Measurements from ENCODE around the gene IL12RB2.

IL12RB2 gene

DNA sequence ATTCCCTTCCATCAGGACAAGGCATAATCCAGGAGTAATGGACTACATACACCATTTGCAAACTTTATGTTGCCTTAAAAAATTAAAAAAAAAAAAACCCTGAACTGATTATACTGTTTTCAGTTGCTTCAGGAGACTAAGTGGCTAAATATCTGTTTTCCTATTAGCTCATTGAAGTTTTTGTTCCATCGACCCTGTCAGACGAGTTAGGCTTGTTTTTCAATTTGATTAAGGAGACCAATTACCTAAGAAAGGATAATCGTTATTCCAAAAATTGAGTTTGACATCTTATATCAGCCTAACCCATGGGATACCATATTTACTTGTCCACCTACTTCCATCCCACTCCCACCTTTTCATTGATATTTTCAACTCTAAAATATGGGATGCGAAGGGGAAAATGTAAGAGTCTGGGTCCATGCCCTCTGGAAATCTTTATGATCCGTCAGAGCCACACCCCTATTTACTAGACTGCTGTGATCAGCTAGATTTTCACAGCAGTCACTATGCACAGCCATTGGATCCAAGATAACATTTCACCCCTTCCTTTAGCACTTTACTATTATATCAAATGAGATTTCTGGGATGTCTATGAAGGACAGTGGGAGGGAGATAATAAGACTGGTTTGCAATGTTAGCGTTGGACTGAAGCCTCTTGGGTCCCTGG, 41.0 kb downstream of the IL12RB2 start:
- DNase-seq: no peak

DNA sequence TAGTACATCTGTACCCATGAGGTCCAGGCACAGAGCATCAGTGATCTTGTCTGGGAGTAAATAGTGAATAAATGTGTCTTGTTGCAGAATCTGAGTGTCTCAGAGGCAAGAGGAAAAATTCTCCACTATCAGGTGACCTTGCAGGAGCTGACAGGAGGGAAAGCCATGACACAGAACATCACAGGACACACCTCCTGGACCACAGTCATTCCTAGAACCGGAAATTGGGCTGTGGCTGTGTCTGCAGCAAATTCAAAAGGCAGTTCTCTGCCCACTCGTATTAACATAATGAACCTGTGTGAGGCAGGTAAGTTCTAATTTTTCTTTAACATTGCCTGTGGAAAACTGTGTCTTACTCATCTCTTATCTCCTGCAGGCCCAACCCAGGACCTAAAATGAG, 43.1 kb downstream of the IL12RB2 start:
- DNase-seq: no peak

DNA sequence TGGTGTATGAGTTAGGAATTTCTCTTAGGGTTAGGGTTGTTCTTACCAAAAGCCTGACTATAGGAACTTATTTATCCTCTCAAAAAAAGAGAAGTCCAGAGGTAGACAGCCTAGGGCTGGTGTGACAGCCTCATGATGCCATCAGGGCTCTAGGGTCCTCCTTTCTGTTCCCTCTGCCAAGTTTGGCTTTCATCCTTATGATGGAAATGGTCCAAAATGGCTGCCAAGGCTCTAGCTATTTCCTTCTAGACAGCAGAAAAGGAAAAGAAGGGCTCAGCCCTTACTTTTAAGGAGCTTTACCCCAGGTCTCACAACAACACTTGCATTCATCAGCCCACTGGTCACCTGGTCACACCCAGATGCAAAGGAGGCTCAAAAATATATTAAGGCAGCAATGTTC, 44.5 kb downstream of the IL12RB2 start:
- DNase-seq: no peak

DNA sequence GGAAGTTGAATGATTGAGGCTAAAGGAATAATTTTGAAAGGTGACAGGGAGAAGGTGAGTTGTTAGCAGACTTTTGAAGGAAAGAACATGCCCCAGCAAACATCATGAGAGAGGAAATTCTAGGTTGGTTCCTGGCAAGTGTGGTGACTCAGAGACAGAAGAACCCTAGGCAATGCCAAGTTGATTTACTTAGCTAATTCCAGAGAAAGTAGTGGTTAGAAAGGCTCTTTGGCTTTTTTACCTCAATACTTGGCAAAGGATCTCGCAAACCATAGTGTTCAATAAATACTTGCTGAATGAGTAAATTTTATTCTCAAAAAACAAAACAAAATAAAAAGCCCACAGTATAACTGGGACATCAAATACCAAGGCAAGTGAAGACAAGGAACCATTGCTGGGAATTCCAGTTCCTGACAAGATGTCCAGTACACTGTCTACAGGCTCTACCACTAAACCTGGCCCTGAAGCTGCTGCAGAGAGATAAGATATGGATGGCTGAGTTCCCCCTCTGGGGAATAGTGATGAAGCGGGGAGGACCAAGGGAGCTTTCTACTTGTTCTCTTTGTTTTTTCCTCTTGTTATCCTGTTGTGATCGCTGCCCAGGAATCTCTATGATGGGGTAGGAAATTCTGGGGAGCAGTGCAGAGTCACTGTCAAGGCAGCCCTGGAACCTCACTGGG, 48.2 kb downstream of the IL12RB2 start:
- no peak for DNase-seq

DNA sequence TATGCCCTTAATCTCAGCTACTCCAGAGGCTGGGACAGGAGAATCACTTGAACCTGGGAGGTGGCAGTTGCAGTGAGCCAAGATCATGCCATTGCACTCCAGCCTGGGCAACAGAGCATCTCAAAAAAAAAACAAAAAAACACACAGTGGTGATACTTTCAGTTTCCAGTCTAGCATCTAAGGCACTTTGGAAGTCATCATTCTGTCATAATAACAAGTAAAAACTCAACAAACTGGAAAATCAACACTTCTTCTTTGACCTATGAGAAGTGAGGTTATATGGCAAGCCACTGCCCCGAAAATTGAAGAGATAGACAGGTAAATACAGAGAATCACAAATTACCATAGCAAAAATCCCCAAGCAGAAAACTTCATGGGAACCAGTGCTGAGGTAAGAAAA, 51.9 kb downstream of the IL12RB2 start:
- no peak for DNase-seq

DNA sequence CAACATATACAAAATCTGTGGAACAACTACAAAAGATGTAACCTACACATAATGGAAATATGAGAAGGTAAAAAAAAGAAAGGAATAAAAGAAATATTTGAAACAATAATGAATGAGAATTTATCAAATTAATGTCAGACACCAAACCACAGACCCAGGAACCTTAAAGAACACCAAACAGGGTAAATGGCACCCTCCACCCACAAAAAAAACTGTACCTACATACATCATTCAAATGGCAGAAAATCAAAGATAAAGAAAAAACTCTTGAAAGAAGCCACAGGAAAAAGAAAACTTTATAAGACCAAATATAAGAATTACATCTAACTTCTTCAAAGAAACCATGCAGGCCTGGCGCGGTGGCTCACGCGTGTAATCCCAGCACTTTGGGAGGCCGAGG, 54.0 kb downstream of the IL12RB2 start:
- DNase-seq: no peak

DNA sequence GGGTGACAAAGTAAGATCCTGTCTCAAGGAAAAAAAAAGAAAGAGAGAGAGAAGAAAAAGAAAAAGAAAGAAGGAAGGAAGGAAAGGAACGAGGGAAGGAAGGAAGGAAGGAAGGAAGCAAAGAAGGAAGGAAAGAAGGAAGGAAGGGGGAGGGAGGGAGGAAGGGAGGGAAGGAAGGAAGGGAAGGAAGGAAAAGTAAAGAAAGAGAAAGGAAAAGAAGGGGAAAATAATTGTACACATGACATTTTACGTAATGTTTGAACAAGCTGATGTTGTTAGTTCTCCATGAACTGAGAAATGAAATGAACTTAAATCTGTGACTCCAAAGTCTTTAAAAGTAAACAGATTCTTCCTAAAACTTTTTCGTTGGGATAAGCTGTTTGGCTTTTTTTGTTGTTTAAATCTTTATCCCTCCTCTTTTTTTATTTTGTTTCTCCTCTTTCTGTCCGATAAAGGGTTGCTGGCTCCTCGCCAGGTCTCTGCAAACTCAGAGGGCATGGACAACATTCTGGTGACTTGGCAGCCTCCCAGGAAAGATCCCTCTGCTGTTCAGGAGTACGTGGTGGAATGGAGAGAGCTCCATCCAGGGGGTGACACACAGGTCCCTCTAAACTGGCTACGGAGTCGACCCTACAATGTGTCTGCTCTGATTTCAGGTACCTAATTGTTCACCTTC, 59.8 kb downstream of the IL12RB2 start:
- no peak for DNase-seq

DNA sequence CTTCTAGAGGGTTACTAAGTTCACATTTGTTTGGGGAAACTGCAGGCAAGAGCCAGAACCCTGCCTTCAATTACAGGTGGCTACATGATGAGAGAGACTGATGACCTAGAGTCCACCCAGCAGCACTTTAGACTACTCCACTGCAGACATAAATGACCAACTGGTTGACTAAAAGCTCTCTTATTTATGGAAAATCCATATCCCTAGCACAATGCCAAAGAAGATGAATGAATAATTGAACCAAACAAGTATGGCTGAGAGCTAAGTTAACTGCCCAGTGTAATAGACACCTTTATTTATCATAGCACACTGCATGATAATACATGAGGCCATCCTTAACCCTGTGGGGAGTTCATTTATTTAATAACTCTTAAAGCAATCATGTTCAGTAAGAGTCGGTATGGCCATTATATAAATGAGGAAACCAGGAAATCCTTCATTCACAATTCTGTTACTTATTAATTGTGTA, 60.4 kb downstream of the IL12RB2 start:
- DNase-seq: no peak

DNA sequence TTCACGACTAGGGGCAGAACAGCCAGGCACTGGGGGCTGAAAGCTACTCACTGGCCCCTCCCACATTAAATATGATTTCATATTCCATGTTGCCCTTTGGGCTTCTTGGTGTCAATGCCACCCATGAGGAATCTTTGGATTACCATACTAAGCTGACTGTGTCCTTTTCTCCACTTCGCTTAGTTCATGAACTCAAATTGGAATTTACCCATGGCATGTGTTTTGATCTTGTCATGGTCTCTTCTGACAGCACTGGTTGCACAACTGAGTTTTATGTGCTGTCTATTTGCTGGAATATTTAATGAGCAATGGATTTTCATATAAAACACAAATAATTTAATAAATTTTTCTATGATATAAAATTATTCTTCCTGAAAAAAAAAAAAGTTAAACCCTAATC, 63.4 kb downstream of the IL12RB2 start:
- DNase-seq: no peak

DNA sequence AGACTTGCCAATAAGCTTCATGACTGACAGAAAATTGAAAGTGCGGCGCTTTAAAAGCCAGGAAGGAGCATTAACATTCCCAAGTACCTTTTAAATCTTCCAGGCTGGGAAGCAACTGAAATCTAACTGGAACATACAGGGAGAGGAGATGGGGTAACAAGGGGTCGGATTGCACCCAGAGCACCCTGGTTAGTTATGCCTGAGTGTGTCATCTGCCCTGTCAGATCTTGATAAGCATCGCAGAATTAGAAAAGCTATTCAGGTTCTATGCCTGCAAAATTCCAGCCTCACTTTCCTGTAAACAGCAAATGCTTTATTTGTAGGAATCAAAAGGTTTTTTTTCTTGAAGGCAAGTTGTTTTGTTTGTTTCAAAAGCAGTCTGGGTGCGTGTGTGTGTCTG, 64.0 kb downstream of the IL12RB2 start:
- no peak for DNase-seq

DNA sequence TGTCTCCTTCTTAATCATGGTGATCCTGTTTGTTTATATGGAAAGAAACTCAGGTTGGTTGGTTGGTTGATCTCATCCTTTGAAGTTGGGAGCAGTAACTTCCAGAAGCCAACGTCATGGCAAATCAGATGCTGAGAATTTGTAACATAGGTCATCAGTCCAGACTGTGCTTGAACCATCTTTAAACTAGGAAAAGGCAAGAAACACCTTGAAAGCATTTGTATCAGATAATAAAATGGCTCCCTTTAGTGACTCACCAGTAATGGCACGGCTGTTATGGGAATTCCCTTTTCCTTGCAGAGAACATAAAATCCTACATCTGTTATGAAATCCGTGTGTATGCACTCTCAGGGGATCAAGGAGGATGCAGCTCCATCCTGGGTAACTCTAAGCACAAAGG, 64.5 kb downstream of the IL12RB2 start:
- no peak for DNase-seq

DNA sequence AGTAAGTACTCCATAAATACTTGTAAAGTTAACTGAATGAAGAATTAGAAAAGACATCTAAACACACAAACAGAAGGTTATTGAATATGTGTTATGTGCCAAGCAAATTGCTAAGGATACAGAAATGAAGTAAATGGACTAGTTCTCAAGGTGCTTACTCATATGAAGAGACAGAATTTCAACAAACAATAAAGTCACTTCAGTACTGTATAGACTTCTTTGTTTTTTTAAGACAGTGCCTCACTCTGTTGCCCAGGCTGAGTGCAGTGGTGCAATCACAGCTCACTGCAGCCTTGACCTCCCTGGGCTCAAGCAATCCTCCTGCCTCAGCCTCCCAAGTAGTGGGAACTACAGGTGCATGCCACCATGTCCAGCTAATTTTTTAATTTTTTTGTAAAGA, 65.2 kb downstream of the IL12RB2 start:
- no peak for DNase-seq

DNA sequence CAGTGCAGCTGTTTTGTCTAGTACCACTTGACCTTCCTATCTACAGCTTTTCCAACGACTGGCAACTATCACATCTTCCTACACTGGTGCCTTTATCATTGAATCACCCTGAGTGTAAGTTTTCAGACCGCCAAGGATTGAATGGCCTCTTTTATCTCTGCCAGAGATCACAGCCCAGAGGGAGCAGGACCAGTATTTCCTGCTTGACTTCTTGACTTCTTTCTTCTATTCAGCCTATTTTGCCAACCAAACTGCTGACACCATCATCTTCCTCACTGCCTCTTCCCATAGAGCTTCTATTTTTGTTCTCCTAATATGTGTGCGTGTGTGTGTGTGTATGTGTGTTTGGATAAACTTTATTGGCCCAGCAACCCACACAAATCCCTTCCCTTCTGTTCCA, 68.7 kb downstream of the IL12RB2 start:
- DNase-seq: no peak

DNA sequence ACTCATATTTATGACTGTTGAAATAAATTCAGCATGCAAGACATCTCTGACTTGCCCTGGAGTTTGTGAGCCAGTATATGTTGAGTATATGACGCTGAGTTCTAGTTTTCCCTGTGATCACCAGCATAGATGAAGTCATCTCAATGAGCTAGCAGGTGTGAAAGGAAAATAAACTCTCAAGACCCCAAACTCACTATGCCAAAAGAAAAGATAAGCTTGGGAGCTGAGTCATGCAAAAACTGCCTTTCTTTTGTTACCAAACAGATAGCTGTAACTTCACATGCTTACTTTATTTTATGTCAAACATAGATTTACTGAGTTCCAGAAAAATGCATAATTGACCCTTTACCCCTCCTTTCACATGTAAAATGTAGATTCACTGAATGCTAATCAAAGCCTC, 69.6 kb downstream of the IL12RB2 start:
- no peak for DNase-seq

DNA sequence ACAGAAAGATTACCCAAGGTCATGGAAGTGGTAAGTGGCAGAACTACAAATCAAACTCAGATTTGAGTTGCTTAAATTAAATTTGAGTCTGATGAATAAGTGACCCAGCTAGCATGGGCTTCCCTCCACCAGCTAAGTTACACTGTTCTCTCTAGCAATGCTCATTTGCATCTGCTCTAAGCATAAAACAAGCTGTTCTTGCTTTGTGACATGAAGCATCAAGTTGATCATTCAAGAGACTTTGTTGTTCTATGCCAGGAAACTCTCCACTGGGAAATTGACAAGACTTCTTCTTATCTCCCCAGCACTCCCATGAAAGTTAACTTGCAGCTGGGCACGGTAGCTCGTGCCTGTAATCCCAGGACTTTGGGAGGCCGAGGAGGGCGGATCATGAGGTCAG, 73.5 kb downstream of the IL12RB2 start:
- no peak for DNase-seq

DNA sequence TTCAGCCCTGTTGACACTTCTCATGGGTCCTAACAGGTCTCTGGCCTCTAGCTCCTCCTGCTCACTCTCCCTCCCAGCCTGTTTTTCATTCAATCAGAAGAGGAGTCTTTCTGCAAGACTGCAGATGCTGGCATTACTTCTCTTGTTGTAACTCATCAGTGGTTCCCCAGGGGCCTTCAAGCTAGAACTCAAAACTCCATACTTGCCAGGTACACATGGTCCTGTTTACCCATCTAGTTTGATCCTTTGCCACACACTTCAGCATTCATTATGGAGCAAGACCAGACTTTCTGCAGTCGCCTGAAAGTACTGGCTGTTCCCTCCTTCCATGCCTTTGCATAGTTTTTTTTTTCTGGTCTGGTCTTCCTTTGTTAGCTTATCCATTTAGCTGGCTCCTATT, 74.6 kb downstream of the IL12RB2 start:
- DNase-seq: no peak

DNA sequence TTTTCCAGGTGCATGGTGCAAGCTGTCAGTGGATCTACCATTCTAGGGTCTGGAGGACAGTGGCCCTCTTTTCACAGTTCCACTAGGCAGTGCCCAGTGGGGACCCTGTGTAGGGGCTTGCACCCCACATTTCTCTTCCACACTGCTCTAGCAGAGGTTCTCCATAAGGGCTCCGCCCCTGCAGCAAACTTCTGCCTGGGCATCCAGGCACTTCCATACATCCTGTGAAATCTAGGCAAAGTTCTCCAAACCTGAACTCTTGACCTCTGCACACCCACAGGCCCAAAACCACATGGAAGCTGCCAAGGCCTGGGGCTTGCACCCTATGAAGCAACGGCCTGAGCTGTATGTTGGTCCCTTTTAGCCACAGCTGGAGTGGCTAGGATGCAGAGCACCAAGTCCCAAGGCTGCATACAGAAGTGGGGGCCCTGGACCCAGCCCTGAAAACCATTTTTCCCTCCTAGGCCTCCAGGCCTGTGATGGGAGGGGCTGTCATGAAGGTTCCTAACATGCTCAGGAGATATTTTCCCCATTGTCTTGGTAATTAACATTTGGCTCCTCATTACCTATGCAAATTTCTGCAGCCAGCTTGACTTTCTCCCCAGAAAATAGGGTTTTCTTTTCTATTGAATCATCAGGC, 76.4 kb downstream of the IL12RB2 start:
- no peak for DNase-seq

DNA sequence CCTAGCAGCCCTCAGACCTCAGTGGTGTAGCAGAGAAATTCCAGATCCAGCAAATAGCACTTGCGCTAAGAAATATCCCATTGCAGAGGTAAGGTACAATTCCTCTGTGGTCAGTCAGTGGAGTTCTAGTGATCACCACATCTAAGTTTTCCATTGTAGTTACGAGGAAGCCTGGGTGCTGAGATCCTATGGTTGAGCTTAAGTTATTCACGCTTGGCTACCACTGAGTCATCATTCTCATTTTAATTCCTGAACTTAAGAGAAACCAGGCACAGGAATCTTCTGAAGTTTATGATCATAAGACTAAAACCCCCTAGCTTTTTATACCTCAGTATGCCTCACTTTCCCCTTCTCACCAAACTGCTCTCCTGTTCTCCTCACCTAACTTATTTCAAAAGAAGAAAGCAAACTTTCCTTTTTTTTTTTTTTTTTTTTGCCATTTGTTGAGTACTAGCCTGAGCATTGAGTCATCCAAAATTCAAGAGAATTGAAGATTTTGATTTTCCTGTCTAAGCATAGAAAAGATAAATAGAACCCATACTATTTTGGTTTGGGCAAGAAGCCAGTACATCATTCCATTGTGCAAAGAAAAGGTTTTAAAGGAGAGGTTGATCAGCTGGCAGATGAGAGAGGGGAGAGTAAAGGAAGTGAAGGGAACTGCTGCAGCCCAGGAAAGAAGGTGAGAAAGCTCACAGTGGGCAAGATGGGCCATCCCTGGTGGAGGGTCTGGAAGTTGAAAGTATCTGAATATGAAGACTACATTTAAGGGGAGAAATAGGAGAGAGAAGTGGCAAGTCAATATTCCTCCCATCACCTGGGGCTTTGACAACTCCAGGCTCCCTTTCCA, 82.6 kb downstream of the IL12RB2 start:
- DNase-seq: no peak

DNA sequence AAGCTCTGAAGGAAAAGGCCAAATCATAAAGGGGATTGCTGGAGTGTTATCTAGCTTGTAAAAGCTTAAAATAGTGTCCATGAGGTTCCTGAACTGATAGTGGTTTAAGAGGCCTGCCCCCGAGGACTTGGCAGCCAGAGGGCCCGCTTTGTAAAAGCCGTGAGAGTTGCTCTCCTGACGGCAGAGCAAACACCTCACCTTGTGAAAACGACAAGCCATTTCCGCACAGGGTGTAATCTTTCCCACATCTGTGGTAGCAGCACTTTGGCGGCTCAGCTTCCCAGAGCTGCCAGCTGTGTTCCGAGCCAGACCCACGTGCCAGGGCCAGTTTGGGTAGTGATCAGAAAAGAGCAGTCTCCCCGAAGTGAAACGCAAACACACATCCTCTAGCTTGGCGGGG, 85.6 kb downstream of the IL12RB2 start:
- no peak for DNase-seq

DNA sequence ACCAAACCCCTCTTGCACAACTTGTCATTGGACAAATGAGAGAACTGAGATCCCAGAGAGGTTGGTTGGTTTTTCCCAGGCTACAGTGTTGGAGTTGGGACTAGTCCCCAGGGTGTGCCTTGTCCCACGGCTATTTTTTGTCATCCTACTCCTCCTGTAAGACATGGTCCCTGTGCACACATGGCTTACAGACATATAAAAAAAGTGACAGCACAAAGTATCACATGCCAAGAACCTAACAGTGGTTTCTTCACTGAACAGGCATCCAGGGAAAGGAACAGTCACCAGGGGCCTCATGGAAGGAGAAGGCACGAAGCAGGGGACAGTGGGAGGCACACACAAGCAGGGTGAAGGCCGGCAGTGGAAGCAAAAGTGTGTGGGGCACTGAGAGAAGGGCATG, 86.1 kb downstream of the IL12RB2 start:
- no peak for DNase-seq

DNA sequence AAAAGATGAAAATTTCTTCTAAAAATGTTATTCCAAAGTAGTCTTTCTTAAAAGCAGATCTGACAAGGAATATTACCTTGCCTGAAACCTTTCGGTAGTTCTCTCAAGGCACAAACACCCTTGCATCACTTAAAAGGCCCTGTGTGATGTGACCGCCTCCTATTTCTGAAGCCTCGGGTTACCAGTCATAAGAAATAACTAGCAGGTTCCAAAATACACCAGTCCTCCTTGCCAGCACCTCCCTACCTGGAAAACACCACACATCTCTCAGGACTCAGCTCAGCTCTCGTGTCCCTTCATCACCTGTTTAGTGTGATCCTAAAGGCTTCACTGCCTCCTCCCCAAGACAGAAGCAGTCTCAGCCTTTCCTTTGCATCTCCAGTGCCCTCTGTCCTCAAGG, 86.9 kb downstream of the IL12RB2 start:
- no peak for DNase-seq

DNA sequence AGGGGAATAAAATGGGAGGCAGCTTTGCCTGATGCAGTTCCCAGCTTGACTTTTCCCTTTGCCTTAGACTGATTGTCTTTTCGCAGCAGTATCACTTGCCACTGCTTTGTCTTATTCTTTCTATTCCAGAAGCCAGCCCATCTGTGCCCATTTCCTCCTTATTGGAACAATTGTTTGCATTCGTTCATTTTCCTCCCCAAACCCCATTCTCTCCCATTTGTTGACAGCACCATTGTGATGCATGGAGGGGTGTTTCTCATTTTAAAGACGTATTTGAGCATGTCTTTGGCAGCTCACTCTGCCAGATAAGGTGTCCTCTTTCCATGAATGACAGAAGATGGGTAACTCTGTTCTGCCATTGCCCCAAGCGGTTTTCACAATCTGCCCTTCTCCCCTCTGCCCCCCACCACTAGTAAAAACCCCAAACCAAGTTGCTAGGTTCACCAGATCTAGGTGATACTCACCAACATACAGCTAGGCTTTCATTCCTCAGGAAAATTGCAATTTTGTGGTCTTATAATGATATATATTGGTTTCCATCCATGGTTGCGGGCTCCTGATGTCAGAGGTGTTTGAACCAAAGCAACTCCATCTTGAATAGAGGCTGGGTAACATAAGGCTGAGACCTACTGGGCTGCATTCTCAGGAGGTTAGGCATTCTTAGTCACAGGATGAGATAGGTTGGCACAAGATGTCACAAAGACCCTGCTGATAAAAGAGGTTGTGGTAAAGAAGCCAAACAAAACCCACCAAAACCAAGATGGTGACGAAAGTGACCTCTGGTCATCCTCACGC, 91.7 kb downstream of the IL12RB2 start:
- DNase-seq: no peak
